HG03039 (cell line): ENCODE measurements around the gene HMCN2.
"Not testable (repeated sequence)": the region's sequence is repeated elsewhere in the genome, so short reads cannot be mapped to it uniquely, and the experiment has no call there.

Experiments
- ATAC-seq: cut with Tn5 transposase; IDR thresholded peaks from one replicate; pipeline ENCODE4 v1.9.1; 2021; ENCODE audit warnings: mild to moderate bottlenecking, moderate library complexity; ENCODE audit not compliant: unreplicated experiment

Gene HMCN2

DNA sequence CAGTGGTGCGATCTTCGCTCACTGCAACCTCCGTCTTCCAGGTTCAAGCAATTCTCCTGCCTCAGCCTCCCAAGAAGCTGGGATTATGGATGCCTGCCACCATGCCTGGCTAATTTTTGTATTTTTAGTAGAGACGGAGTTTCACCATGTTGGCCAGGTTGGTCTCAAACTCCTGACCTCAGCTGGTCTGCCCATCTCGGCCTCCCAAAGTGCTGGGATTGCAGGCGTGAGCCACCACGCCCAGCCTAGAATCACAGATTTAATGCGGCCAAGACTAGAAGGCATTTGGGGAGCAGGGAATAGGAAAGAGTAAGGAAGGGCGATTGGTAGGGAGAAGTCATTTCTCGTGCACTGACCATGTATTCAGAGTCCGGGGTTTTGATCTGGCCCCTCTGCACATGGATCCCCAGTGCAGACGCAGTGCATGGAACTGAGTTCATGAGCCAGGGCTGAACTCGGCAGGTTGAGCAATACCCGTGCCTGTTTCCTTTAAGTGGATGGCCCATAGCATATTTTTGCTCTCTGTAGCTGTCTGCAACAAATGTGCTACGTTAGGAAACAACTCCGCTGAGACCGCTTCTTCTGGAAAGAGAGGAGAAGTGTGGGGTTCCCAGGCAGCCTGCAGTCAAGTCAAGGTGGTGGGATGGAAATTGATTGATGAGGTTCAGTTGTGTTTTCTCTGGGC is 3.4 kb upstream of the HMCN2 start:
- ATAC-seq = no peak

DNA sequence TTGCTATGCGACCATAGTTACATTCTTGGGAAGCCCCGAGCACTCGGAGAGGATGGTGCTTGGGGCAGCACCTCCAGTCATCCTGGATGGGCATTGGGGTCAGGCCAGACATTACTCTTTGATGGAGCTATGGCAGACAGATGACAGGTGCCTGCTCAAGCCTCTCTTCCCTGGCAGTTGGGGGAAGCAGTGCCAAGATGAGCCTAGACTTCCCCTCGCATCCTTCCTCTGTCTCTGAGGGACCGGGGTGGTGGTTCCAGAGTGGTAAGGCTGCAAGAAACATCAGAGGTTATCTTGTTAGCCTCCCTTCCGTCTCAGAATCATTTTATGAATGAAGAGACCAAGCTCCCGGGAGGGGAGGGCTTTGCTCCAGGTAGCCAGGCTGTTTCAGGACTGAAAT is 2.8 kb upstream of the HMCN2 start:
- no peak for ATAC-seq

DNA sequence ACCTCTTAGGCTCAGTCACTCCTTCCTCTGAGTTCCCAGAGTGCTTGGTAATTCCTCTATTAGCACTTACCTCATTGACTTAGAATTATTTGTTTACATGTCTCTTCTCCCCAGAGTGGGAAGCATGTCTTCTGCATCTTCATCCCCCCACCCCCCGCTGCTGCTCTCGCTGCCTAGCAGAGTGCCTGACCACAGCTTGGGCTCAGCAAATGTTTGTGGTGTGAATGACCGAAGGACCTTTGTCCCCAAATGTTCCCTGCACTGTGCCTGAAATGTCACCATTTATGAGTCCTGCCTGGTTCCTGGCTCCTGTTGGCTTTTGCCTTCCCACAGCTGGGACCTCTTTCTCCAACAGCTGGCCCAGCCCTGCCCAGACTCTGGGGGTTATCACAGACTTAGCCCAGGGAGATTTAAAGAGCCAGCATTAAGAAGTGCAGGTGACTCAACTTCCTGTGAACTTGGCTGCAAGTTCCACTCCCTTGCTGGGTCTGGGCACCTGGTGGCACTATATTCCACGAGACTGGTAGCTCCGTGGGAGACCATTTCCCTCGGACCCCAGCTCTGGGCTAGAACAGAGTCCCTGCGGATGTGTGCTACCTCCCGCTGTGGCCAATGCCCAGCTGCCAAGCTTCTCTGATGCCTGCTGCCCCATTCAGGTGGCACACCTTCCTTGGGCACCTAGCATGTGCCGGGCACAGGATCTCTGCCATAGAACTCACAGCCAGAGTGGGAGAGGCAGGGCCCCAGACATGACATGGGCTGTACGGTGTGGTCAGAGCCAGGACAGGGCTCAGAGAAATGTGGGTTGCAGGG is 1.8 kb upstream of the HMCN2 start:
- no peak for ATAC-seq

DNA sequence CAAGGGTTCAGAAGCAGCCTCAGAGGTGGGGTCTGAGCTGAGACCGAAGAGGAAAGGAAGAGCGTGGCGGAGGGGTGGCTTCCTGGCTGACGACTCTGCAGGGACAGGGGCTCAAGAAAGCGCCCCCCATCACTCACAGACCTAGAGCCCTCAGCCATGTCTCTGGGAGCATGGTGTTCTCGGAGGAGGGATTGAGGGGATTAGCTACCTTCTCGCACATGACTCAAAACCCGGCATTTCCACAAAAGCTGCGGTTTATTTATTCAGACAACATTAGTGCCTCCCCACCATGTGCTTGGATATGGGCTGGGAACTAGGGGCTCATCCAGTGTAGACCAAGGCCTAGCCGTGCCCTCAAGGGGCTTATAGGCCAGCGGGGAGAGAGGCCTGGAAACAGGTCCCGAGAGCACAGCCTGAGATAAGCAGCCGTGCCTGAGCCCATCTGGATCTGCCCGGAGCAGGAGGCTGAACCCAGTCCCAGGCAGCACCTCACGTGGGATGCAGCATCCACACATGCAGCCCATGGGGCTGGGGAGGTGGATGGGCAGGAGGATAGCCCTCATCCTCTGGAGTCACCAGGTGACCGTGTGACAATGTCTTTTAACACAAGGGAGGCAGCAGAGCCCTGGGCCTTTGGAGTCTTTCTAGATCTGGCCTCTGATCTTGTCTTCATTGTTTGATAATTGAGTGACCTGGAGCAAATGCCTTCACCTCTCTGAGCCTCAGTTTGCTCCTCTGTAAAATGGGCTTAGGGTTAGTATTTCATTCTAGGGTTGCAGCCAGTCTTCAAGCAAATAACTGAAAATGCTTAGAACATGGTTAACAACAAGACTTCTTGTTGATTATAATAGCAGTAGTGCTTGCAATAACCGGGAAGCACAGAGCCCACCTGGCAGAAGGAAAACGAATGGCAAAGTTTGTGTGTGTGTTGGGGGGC is 878 bp upstream of the HMCN2 start:
- ATAC-seq = no peak

DNA sequence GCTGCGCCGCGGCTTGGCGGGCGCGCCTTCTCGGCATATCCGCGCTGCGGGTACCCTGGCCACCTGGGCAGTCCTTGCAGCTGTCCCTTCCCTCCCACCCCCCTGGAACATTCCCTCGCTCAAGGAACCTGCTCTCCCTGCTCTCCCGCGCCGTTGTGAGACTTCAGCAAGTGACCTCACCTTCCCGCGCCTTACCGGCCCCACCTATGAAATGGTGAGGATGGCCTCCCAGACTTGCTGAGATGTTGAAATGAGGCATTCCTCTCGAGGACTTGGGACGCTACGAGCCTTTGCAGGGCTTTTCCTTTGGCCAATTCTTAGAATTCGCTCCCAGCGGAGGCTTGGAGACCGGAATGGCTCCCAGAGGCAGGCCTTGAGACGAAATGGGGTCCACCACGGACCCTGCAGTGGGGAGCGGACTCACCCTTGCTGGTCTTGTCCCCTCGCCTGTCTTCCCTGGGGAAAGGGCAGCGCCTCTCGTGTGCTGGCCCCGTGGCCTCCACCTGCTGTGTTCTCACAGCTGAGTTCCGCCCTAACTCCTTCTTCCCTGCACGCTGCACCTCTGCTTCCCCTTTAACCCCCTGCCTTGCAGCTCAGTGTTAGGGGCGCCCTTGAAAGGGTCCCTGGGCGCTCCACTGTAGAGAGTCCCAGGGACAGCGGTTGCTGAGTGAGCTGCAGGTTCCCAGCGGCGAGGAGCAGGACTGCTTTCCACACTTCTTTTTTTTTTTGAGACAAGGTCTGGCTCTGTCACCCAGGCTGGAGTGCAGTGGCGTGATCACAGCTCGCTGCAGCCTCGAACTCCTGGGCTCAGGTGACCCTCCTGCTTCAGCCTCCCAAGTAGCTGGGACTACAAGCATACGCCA is 907 bp downstream of the HMCN2 start:
- ATAC-seq = no peak

DNA sequence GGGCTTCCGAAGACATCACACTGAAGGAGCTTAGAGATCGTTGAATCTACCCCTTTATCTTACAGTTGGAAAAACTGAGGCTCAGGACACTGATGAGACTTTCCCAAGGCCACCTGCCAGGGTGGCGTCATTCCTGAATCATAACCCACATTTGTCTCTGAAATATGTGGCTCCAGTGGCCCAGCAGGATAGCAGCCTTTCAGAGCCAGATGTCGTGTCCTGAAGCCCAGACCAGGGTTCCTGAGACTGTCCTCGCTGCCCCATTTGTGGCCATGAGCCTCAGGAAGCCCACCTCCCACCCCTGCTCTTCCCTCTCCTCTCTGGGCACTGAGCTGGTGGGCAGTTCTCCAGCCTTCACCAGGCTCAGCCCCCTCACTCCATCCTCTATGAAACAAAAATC is 2.4 kb downstream of the HMCN2 start:
- ATAC-seq = no peak

DNA sequence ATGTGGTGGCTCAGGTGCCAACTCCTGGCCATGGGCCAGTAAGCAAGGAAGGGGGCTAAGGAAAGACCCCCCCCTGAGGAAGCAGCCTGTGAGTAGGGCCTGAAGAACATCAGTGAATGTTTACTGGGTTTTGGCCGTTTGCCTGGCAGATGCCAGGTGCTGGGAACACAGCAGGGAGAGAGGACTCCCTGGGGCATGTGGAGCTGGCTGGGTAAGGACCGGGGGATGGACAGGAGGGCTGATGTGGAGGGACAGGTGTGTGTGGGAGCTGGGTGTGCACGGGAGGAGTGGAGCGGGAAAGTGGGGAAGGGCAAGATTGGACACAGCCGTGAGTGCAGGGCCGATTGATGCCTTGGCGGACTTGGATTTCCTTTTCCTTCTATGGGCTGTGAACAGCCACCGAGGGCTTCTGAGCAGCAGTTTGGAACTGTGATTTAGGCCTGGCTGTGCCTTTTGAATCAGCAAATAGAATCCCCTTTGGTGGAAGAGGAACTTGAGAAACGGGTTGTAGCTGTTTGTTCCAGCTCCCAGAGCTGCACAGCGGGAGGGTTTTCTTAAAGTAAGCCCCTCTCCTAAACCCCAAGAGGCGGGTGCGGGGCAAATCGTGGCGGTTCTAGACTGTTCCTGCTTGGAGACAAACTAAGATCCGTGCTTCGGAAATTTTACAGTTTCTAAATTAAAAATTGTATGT is 3.1 kb downstream of the HMCN2 start:
- ATAC-seq = no peak

DNA sequence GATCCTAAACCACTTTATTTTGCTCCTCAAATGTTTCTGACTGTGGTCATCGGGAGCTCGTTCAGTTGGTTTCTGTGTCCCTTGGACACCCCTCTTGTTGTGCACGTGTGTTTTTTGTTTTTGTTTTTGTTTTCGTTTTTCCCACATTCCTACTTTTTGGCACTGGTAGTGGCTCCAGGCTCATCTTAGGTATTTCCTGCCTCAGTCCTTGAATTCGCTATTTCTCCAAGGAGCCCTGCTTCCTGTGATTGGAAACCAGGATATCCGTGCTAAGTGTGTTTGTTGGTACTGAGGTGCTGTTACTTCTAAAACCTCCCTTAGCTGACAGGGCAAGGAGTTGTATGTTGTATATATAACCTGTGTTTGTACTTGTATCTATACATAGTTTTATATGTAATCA is 5.9 kb downstream of the HMCN2 start:
- no peak for ATAC-seq

DNA sequence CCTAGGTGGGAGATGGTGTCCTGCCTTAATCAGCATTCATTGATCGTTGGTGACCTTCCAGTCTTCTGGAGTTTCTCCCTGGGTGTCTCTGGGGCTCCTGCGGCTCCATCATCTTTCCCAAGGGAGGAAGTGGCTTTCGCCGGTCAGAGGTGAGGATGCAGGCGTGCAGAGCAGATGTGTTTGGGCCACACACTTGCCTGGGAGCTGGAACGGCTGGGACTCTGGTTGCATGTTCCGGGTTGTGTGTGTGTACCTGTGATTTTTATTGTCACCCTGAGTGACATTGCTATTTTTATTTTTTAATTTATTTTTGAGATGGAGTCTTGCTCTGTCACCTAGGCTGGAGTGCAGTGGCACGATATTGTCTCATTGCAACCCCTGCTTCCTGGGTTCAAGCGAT is 9.6 kb downstream of the HMCN2 start:
- ATAC-seq = no peak

DNA sequence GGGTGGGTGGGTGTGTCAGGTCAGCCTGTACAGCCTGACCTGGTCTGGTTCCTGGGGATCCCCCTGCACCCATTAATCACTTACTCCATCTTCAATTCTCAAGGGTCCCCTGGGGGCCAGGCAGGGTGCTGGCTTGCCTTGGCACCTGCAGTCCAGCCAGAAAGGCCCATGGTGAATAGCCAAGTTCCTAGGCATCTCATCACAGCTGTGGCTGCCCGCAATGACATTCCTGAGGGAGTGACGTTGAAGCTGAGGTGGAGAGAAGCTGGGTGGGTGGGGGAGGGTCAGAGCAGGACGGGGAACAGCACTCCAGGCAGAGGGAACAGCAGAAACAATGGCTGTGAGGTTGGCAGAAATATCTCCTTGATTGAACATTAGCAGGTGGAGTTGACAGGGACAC is 10.6 kb downstream of the HMCN2 start:
- no peak for ATAC-seq

DNA sequence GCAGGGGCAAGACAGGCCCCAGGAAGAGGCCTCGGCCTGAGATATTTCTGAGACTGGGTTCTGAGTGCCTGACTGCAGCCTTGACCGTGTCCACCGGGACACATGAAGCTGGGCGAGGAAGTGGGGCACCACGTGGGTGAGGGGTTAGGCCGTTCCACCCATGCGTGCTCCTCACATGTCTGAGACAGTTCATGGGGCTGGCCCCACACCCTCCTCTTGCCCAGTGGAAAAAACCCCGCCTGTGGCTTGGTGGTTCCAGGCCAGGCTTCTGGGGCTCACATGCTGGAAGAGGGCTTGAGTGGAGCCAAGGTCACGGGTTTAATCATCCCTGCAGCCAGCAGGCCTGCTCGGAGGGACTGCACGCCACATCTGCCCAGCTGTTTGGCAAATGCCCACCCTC is 11.4 kb downstream of the HMCN2 start:
- ATAC-seq = no peak

DNA sequence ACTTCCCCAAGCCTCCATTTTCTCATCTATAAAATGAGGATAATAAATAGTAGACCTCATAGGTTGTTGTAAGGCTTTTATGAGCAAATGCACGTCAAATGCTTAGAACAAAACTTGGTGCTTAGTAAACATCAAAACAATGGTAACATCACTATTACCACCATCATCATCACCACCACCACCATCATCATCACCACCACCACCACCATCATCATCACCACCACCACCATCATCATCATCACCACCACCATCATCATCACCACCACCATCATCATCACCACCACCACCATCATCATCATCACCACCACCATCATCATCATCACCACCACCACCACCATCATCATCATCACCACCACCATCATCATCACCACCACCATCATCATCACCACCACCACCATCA is 12.0 kb downstream of the HMCN2 start:
- ATAC-seq = not testable (repeated sequence)

DNA sequence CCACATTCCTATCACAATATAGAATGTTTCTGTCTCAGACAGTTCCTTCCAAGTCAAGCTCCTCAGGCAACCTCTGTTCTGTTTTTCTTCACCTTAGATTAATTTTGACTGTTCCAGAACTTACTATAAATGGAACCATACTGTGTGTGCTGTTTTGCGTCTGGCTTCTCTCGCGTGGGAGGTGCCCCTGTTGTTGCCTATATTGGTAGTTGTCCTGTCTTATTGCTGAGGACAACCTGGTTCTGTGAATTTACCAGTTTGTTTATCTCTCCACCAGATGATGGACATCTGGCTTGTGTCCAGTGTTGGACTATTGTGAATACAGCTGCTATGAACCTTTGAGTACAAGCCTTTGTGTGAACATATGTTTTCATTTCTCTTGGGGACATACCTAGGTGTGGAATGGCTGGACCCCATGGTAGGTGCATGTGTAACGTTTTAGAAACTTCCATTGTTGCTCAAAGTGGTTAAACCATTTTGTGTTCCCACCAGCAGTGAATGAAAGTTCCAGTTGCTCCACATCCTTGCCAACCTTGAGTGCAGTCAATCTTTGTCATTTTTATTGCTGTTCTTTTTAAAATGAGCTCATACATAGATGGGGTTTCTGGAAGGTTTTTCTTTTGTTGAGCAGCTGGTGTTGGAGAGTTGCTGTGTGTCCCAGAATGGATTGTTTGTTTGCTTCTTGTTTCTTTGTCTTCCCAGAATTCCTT is 18.1 kb downstream of the HMCN2 start:
- ATAC-seq = no peak

DNA sequence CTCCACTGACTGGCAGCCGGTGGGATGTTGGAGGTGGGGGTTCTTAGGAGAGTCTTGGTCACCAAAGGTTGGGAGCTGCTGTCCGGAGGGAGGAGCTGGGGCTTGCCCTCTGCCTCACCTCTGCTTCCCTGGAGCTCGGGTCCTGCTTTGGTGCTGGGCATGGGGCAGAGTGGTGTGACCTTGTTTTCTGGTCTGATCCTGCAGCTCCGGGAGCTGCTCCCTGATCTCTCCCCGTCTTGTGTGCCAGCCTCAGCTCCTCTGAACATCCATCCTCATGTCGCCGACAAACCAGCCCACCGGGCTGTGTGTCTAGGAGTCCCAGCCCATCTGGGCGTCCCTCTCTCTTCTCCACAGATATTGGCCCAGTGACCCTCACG is 18.7 kb downstream of the HMCN2 start:
- no peak for ATAC-seq

DNA sequence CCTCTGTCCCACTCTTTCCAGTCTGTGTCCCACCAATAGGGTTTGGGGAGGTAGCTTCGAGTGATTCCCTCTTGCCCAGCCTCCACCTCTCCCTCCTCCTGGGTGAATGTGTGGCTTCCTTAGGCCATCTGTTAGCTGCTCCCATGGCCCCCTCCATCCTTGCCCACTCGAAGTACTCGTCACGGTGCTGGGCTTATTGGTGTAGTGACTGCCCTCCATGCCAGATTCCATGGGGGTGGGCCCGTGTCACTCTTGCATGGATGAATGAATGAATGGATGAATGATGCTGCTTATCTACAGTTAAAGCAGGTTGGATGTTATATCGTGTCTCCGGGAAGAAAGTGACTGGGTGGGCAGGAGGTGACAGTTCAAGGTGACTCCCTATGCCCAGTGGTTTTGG is 19.1 kb downstream of the HMCN2 start:
- no peak for ATAC-seq

DNA sequence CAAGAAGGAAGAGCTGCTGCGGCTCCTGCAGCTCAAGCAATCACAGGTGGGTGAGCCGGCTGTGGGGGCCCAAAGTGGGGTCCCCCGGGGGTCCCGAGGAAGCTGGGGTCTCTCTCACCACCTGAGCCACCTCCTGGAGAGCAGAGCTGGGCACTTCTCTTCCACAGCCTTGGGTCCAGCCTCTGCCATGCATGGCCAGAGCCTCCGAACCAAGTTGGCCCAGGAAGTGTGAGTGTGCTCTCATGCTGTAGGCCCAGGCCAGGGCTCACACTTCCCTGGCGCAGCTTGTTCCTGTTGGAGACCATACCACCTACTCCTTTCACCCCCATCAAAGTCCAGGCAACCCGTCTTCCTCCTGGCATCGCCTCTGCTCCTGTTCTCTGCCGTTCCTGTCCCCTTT is 19.7 kb downstream of the HMCN2 start:
- no peak for ATAC-seq

DNA sequence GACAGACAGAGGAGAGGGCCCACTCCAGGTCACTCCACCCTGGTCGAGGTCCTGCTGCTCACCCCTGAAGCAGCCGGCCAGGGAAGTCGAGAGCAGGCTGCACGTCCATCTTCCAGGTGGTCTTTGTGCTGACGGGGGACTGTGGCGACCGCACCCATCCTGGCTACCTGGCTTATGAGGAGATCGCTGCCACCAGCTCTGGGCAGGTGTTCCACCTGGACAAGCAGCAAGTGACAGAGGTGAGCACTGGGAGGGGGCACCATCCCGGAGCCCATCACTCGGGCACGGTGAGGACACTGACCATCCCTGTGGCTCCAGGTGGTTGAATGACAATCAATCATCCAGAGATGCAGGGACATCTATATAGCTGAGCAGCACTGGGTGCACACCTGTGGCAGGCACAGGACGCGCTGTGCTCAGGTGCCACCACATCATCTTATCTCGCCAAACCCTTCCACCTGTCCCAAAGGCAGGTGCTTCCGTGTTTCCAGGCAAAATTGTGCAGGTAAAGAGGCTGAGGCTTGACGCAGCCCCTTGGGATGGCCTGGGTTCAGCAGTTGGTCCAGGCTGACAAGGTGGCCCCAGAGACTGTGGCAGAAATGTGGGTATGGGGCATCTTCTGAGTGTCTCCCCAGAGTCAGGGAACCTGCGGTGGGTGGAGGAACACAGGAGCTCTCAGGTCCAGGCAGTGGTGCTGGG is 20.7 kb downstream of the HMCN2 start:
- no peak for ATAC-seq

DNA sequence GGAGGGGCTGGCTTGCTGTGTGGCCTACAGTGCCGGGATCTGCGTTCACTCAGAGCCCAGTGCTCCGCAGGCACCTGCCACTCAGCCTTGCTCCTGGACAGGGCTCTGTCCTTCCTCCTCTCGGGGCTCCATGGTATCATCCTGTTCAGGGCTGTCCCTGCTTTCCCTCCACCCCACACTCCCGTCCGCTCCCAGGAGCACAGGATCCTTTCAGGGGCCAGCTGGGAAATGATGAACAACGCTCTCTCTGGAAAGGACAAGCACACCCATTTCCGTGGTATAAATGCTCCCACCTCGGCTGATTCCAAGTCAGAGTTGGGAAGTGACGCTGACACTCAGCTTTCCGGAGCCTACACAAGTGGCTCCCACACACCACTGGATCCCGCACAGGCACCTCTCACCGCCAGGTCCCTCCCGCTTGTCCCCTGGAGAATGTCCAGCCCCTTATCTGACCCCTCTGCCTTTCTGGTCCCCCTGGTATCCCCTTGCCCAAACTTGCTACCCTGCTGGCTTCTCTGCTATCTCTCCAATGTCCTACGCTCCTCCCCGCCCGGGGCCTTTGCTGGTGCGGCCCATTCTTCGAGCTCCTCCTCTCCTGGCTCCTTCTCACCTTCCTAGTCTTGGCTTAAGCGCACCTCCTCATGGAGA is 21.3 kb downstream of the HMCN2 start:
- ATAC-seq = no peak
